Thoracic aorta (tissue), 2 donors: ENCODE results near the gene SDHB. TPM values are rescaled to one million over a fixed set of nuclear protein-coding genes. Genes with fewer than 3 reads are reported as not detected.

Experiments used
- ATAC-seq: fragments of 150-250 bp; one replicate; pipeline ENCODE4 v1.8.0; 2017; ENCODE audit warnings: low read depth; ENCODE audit not compliant: insufficient number of reproducible peaks, low FRiP score
- DNase-seq: peaks from one replicate; pipeline ENCODE4 v3.0.0-alpha.2; 2020; ENCODE audit warnings: low spot score
- H3K27ac ChIP-seq, 2 donors: fragments of 200-600 bp; sonication (generic); 1 replicate in 1 of 2; 2 replicates in 1 of 2; pipeline ENCODE4 v1.5.1; 2016; ENCODE audit warnings: mild to moderate bottlenecking in 2 of 2, moderate library complexity in 2 of 2
- H3K27me3 ChIP-seq: fragments of 200-600 bp; sonication (generic); replicated peaks from 2 replicates; pipeline ENCODE4 v1.6.0; 2016; ENCODE audit warnings: mild to moderate bottlenecking; ENCODE audit not compliant: insufficient read depth
- H3K36me3 ChIP-seq: fragments of 200-600 bp; sonication (generic); one replicate; pipeline ENCODE4 v1.5.1; 2016
- H3K4me1 ChIP-seq, 2 donors: fragments of 200-600 bp; sonication (generic); 1 replicate in 1 of 2; 2 replicates in 1 of 2; pipeline versions ENCODE4 v1.5.1 to v1.6.0; 2016; ENCODE audit warnings: low read depth in 2 of 2, mild to moderate bottlenecking in 1 of 2; ENCODE audit not compliant: control insufficient read depth in 1 of 2
- H3K4me3 ChIP-seq: fragments of 200-600 bp; sonication (generic); 2 replicates; pipeline ENCODE4 v1.5.1; 2016; ENCODE audit warnings: mild to moderate bottlenecking
- H3K9me3 ChIP-seq: fragments of 200-600 bp; sonication (generic); 2 replicates; pipeline ENCODE4 v1.5.1; 2016
- CTCF ChIP-seq: fragments of 200-600 bp; sonication (generic); IDR thresholded peaks from one replicate; pipeline ENCODE4 v1.5.1; 2019; ENCODE audit warnings: antibody characterized with exemption
- total RNA-seq, 2 donors: library from RNA; depleted of rRNA; stranded (reverse); fragments of >200 nt; gene quantifications; one replicate each; pipeline versions ENCODE4 v1.1.0 to v1.2.3, GENCODE V29; 2016

SDHB gene
- total RNA-seq, 2 donors from 2014 or later: 81.5 to 98.9 TPM

GRCh38 chr1:16999863-17000262 lies 54.0 kb downstream of the SDHB start:
- no peak for TF ChIP-seq CTCF
- ATAC-seq: no peak
- no peak for DNase-seq
- Histone ChIP-seq H3K9me3 (no peaks in the 10 kb centered on the region), H3K27ac (no peak overlapping the region), H3K36me3 (peaks cover 51% of the 10 kb centered on the region), H3K27me3 (no peaks in the 10 kb centered on the region), H3K4me1 (no peaks in the 10 kb centered on the region), H3K4me3 (no peak overlapping the region)

DNA sequence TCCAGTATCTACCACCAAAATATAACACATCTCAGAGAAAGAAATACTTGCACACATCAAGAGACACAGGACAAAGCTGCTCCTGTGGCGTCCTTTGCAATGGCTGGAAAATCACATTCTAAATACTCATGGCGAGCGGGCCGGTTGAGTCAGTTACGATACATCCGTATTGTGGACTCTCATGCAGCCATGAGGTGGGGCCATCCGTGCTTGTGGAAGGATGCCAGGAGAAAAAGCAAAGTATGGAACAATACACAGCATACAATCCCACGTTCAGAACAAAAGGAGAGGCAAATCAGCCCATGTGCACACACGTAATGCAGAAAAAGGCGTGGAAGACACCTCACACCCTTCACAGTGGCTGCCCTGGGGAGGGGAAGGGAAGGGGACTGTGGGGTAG lies 55.2 kb downstream of the SDHB start:
- DNase-seq (no peak), ATAC-seq (no peak)
- Histone ChIP-seq H3K9me3 (no peaks in the 10 kb centered on the region), H3K36me3 (peaks cover 38% of the 10 kb centered on the region), H3K27ac (no peak overlapping the region), H3K4me1 (no peaks in the 10 kb centered on the region), H3K4me3 (no peak overlapping the region), H3K27me3 (no peaks in the 10 kb centered on the region)
- no peak for TF ChIP-seq CTCF

DNA sequence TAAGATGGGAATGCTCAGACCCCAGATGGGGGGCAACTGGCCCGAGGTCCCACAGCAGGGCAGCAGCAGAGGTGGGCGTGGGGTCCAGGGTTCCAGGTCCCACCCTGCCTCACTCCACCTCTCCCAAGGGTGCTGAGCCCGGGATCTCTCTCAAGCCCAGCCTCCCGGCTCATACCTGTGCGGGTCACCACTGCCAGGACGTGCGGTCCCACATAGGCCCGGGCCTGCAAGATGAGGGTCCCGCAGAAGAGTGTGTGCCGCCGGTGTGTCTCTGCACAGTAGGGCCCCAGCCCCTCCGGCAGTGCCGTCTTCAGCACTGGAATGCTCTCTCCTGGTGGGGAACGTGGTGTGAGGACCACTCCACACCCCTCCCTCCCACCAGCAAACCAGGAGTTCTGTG lies 57.0 kb downstream of the SDHB start:
- Histone ChIP-seq H3K27ac (no peak overlapping the region), H3K4me3 (no peak overlapping the region), H3K36me3 (peaks cover 23% of the 10 kb centered on the region), H3K9me3 (no peaks in the 10 kb centered on the region), H3K4me1 (no peaks in the 10 kb centered on the region), H3K27me3 (no peaks in the 10 kb centered on the region)
- no peak for DNase-seq
- ATAC-seq: no peak
- no peak for TF ChIP-seq CTCF

DNA sequence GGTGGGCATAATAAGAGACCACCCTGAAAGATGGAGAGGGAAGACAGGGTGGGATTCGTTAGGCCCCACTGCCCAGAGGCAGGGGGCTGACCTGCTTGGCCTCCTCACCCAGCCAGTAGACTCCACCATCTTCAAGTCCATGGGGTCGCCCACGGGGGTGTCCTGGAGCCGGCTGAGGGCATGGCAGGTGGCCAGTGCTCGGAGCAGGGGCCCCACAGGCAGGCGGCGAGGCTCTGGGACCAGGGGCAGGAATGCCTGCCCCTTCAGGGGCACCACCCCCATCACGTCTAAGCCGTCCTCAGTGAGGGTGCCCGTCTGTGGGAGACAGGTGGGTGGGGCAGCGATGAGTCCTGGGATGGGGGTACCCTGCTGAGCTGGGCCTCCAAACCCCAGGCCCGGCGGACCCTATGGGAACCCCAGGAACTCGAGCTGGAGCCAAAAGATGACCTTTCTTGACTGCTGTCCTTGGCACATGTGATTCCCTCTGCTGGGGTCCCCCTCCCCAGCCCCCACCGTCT lies 60.3 kb downstream of the SDHB start:
- Histone ChIP-seq H3K27me3 (no peaks in the 10 kb centered on the region), H3K9me3 (no peaks in the 10 kb centered on the region), H3K4me3 (no peak overlapping the region), H3K36me3 (peaks cover 29% of the 10 kb centered on the region), H3K27ac (no peak overlapping the region), H3K4me1 (no peaks in the 10 kb centered on the region)
- ATAC-seq: no peak
- DNase-seq: no peak
- no peak for TF ChIP-seq CTCF

DNA sequence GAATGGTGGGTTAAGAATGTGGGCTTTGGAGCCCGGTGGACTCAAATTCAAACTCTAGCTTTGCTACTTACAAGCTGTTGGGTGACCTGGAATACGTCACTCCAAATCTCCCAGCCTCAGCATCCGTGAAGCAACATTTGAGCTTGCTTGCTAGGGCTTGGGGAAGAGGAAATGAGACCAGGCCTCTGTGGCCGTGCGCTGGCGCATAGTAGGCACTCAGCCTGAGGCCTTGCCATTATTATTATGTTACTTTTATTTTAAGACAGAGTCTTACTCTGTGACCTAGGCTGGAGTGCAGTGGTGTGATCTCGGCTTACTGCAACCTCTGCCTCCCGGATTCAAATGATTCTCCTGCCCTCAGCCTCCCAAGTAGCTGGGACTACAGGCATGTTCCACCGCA lies 61.2 kb downstream of the SDHB start:
- Histone ChIP-seq H3K4me1 (no peaks in the 10 kb centered on the region), H3K36me3 (peaks cover 34% of the 10 kb centered on the region), H3K27me3 (no peaks in the 10 kb centered on the region), H3K27ac (no peak overlapping the region), H3K9me3 (no peaks in the 10 kb centered on the region), H3K4me3 (no peak overlapping the region)
- DNase-seq: no peak
- TF ChIP-seq CTCF: no peak
- no peak for ATAC-seq
